B cell (primary cell): ENCODE measurements around the gene PEPD. TPM values are rescaled to one million over a fixed set of nuclear protein-coding genes. Genes with fewer than 3 reads are reported as not detected.

Source experiments
- ATAC-seq: fragments of 200-7000 bp; cut with Tn5 transposase; one replicate; pipeline ENCODE4 v1.10.0; 2021; ENCODE audit warnings: low read depth, mild to moderate bottlenecking, moderate number of reproducible peaks, moderate library complexity
- CTCF ChIA-PET: fragments of 350-600 bp; sonication (Branson Sonifier 250); formaldehyde crosslinking; loops from one replicate; lab custom pipeline; 2021; ENCODE audit warnings: antibody characterized with exemption, inconsistent platforms; lab: Charles Lee
- POLR2A ChIA-PET: fragments of 350-600 bp; sonication (Branson Sonifier 250); formaldehyde crosslinking; loops from one replicate; lab custom pipeline; 2021; ENCODE audit warnings: antibody characterized with exemption; lab: Charles Lee
- DNase-seq: peaks from one replicate; pipeline ENCODE4 v3.0.0; 2013
- H2AFZ ChIP-seq: 2 replicates; pipeline ENCODE4 v1.6.1; 2012; ENCODE audit warnings: mild to moderate bottlenecking, low read depth, low read length; ENCODE audit not compliant: insufficient read depth, poor library complexity, severe bottlenecking
- H3K27ac ChIP-seq, 2 donors: 1 replicate in 1 of 2; 2 replicates in 1 of 2; pipeline ENCODE4 v1.5.1; 2012 to 2013; ENCODE audit warnings: low read length in 2 of 2, mild to moderate bottlenecking in 2 of 2, moderate library complexity in 1 of 2
- H3K27me3 ChIP-seq, 4 experiments: fragments of 200-600 bp in 1 of 4; sonication (generic) in 1 of 4; replicated peaks in 1 of 4; 1 replicate in 2 of 4; 2 replicates in 2 of 4; pipeline versions ENCODE4 v1.6.1 to v1.7.0; 2013 to 2016; ENCODE audit warnings: low read length in 3 of 4, mild to moderate bottlenecking in 2 of 4, mixed read lengths in 1 of 4, moderate library complexity in 1 of 4; ENCODE audit not compliant: insufficient read depth in 4 of 4, control insufficient read depth in 3 of 4; ENCODE audit errors: control extremely low read depth in 1 of 4
- H3K36me3 ChIP-seq, 2 experiments: replicated peaks in 1 of 2; 1 replicate in 1 of 2; 2 replicates in 1 of 2; pipeline versions ENCODE4 v1.6.1 to v1.7.1; 2013; ENCODE audit warnings: low read length in 1 of 2; ENCODE audit not compliant: insufficient read depth in 2 of 2, control insufficient read depth in 1 of 2; ENCODE audit errors: control extremely low read depth in 1 of 2, extremely low read depth in 1 of 2
- H3K4me1 ChIP-seq, 2 donors: fragments of 200-600 bp in 1 of 2; sonication (generic) in 1 of 2; 1 replicate in 1 of 2; 2 replicates in 1 of 2; pipeline versions ENCODE4 v1.5.1 to v1.6.1; 2013 to 2017; ENCODE audit warnings: low read length in 2 of 2; ENCODE audit not compliant: control insufficient read depth in 2 of 2, insufficient read depth in 2 of 2
- H3K4me2 ChIP-seq: replicated peaks from 2 replicates; pipeline ENCODE3; 2012; ENCODE audit warnings: mild to moderate bottlenecking, low read depth, low read length; ENCODE audit not compliant: poor library complexity, severe bottlenecking
- H3K4me3 ChIP-seq, 5 experiments: fragments of 200-600 bp in 1 of 5; sonication (generic) in 1 of 5; 1 replicate in 3 of 5; 2 replicates in 2 of 5; pipeline versions ENCODE4 v1.5.1 to v1.7.0; 2011 to 2016; ENCODE audit warnings: low read length in 4 of 5, mild to moderate bottlenecking in 4 of 5, low read depth in 2 of 5, control low read depth in 1 of 5, moderate library complexity in 1 of 5; ENCODE audit not compliant: insufficient read depth in 1 of 5; ENCODE audit errors: control extremely low read depth in 1 of 5, extremely low read depth in 1 of 5
- H3K79me2 ChIP-seq: fragments of 200-600 bp; sonication (generic); one replicate; pipeline ENCODE4 v1.6.0; 2016; ENCODE audit warnings: low read length; ENCODE audit not compliant: control insufficient read depth, insufficient read depth
- H3K9ac ChIP-seq: fragments of 200-600 bp; sonication (generic); 2 replicates; pipeline ENCODE4 v1.6.1; 2017; ENCODE audit warnings: mild to moderate bottlenecking, low read length, moderate library complexity
- H3K9me3 ChIP-seq, 3 donors: one replicate each; pipeline versions ENCODE4 v1.6.1 to v1.7.1; 2013; ENCODE audit warnings: low read length in 2 of 3; ENCODE audit not compliant: control insufficient read depth in 2 of 3, insufficient read depth in 1 of 3; ENCODE audit errors: control extremely low read depth in 1 of 3
- H4K20me1 ChIP-seq: 2 replicates; pipeline ENCODE4 v1.6.0; 2012; ENCODE audit warnings: mild to moderate bottlenecking, low read length; ENCODE audit not compliant: insufficient read depth, control insufficient read depth, poor library complexity, severe bottlenecking
- H3K27ac Mint-ChIP-seq: one replicate; pipeline ENCODE4 v1.8.0; 2021; ENCODE audit warnings: mixed read lengths
- H3K27me3 Mint-ChIP-seq: one replicate; pipeline ENCODE4 v1.8.0; 2021; ENCODE audit warnings: mixed read lengths
- H3K4me1 Mint-ChIP-seq: one replicate; pipeline ENCODE4 v1.8.0; 2021; ENCODE audit warnings: mixed read lengths
- H3K4me3 Mint-ChIP-seq: one replicate; pipeline ENCODE4 v1.8.0; 2021; ENCODE audit warnings: mixed read lengths
- H3K9me3 Mint-ChIP-seq: one replicate; pipeline ENCODE4 v1.8.0; 2022; ENCODE audit warnings: mixed read lengths; ENCODE audit not compliant: insufficient read depth
- EZH2 ChIP-seq: IDR thresholded peaks from 2 replicates; pipeline ENCODE4 v1.6.1; 2012; ENCODE audit warnings: borderline replicate concordance, low read depth, mild to moderate bottlenecking, moderate library complexity, low read length; ENCODE audit not compliant: insufficient read depth, poor library complexity, severe bottlenecking
- WGBS: methylation state at CpG from one replicate; pipeline ENCODE4 v1.1.5; 2013; ENCODE audit warnings: missing lambda C conversion rate; ENCODE audit not compliant: insufficient coverage; 5-methylcytosine and 5-hydroxymethylcytosine counted together
- intact Hi-C: fragments of 100-400 bp; cut with micrococcal nuclease; formaldehyde crosslinking; loops from one replicate; pipeline ENCODE4 v1.10.0; 2022
- polyA plus RNA-seq: library from polyadenylated mRNA; depleted of rRNA; stranded (reverse); fragments of >200 nt; gene quantifications from 2 replicates; pipeline ENCODE4 v1.2.3, GENCODE V29; 2012
- total RNA-seq, 2 donors: library from RNA; stranded (reverse); fragments of 120-200 nt in 1 of 2; gene quantifications; 1 replicate in 1 of 2; 2 replicates in 1 of 2; pipeline versions ENCODE4 v1.2.3 to v1.2.4, GENCODE V29; 2013 to 2022
- TF ChIP-seq, protein P1 (sequence below): fragments of 200-600 bp; IDR thresholded peaks from one replicate; pipeline ENCODE4 v1.8.0; 2022; ENCODE audit warnings: antibody characterized with exemption, mild to moderate bottlenecking

The PEPD gene
- total and polyA plus RNA-seq, 2 donors (not counting 1 experiment from before 2014, with no cell fraction given) = 36.4 to 42.7 TPM

DNA sequence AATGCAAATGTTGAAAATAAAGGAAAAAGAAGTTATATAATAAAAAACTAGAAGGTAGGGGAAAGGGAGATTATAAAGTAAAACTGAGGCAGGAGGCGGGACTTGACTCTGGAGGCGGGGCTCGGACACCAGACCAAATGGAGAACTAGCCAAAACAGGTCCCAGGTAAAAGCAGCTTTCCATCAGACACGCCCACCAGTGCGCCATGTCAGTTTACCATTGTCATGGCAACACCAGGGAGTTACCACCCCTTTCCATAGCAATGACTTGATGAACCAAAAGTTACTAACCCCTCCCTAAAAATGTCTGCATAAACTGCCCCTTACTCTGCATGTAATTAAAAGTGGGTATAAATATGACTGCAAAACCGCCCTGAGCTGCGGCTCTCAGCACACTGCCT, 70.9 kb downstream of the PEPD start:
- H3K4me3 Mint-ChIP-seq = no peak overlapping the region
- Histone ChIP-seq H3K36me3 (no peaks in the 10 kb centered on the region), H3K4me1 (no peaks in the 10 kb centered on the region), H3K27me3 (no peaks in the 10 kb centered on the region), H3K79me2 (no peaks in the 10 kb centered on the region), H4K20me1 (no peaks in the 10 kb centered on the region), H3K4me3 (no peak overlapping the region), H3K9me3 (no peaks in the 10 kb centered on the region), H3K27ac (no peak overlapping the region), H3K4me2 (no peak overlapping the region), H2AFZ (no peak overlapping the region), H3K9ac (no peak overlapping the region)
- intact Hi-C loops = no loop called here
- H3K27me3 Mint-ChIP-seq = no peaks in the 10 kb centered on the region
- TF ChIP-seq, protein P1, sequence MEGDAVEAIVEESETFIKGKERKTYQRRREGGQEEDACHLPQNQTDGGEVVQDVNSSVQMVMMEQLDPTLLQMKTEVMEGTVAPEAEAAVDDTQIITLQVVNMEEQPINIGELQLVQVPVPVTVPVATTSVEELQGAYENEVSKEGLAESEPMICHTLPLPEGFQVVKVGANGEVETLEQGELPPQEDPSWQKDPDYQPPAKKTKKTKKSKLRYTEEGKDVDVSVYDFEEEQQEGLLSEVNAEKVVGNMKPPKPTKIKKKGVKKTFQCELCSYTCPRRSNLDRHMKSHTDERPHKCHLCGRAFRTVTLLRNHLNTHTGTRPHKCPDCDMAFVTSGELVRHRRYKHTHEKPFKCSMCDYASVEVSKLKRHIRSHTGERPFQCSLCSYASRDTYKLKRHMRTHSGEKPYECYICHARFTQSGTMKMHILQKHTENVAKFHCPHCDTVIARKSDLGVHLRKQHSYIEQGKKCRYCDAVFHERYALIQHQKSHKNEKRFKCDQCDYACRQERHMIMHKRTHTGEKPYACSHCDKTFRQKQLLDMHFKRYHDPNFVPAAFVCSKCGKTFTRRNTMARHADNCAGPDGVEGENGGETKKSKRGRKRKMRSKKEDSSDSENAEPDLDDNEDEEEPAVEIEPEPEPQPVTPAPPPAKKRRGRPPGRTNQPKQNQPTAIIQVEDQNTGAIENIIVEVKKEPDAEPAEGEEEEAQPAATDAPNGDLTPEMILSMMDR = no peak
- TF ChIP-seq EZH2 = no peak
- H3K9me3 Mint-ChIP-seq = no peaks in the 10 kb centered on the region
- H3K27ac Mint-ChIP-seq = no peak overlapping the region
- ATAC-seq = no peak
- ChIA-PET CTCF (no interaction called here), POLR2A (no interaction called here)
- DNase-seq = no peak
- WGBS = 100% methylated on average over 6 of the region's 7 CpGs
- H3K4me1 Mint-ChIP-seq = no peaks in the 10 kb centered on the region

DNA sequence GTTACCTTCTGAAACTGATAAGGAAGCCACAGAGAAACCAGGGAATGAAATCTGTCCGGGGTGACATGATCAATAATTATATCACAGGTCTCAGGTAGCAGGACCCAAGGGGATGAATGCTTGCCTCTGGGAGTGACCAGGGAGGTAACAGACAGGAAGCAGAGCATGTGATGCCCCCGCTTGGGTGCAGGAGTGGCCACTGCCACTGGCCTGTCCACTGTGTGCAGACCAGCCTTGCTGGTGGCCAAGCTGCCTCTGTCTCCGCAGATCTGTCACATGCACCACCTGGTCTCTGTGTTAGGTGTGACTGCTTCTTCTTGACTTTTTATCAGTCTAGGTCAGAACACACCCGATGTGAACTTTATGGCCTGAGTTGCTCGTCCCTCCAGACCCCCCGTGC, 71.8 kb downstream of the PEPD start:
- Mint-ChIP-seq H3K4me1 (no peaks in the 10 kb centered on the region), H3K27ac (no peak overlapping the region), H3K9me3 (no peaks in the 10 kb centered on the region), H3K27me3 (no peaks in the 10 kb centered on the region), H3K4me3 (no peak overlapping the region)
- Histone ChIP-seq H2AFZ (no peak overlapping the region), H4K20me1 (no peaks in the 10 kb centered on the region), H3K79me2 (no peaks in the 10 kb centered on the region), H3K27ac (no peak overlapping the region), H3K36me3 (no peaks in the 10 kb centered on the region), H3K9ac (no peak overlapping the region), H3K4me1 (no peaks in the 10 kb centered on the region), H3K9me3 (no peaks in the 10 kb centered on the region), H3K4me2 (no peak overlapping the region), H3K27me3 (no peaks in the 10 kb centered on the region), H3K4me3 (no peak overlapping the region)
- POLR2A ChIA-PET = no interaction called here
- TF ChIP-seq, protein P1 = no peak
- no peak for TF ChIP-seq EZH2
- no peak for ATAC-seq
- 90% methylated on average over 6 of the region's 6 CpGs for WGBS
- CTCF ChIA-PET = no interaction called here
- DNase-seq = no peak
- intact Hi-C loops = no loop called here
